IMR-90 (cell line): Measurements from ENCODE around the gene OSBPL1A. TPM values are rescaled to one million over a fixed set of nuclear protein-coding genes. Genes with fewer than 3 reads are reported as not detected.

ENCODE experiments used
- ATAC-seq: fragments of 200-7000 bp; cut with Tn5 transposase; 2 replicates; pipeline ENCODE4 v1.9.1; 2020; ENCODE audit warnings: low read depth, mild to moderate bottlenecking, moderate library complexity
- BruUV-seq: library from RNA; stranded (reverse); fragments of 400-500 nt; replicated peaks from 2 replicates; lab custom pipeline; 2021; lab: Mats Ljungman, UMichigan
- CTCF ChIA-PET: fragments of 300-600 bp; formaldehyde crosslinking; extraction: SDS; loops from one replicate; lab custom pipeline; 2021; ENCODE audit warnings: antibody characterized with exemption; lab: Yijun Ruan, JAX
- POLR2A ChIA-PET: fragments of 300-600 bp; sonication (Branson Sonifier 250); formaldehyde crosslinking; loops from one replicate; lab custom pipeline; 2022; ENCODE audit warnings: antibody characterized with exemption; ENCODE audit not compliant: unreplicated experiment; lab: Charles Lee
- DNase-seq: peaks from one replicate; pipeline ENCODE4 v3.0.0; 2013
- H2AFZ ChIP-seq: replicated peaks from 2 replicates; pipeline ENCODE3; 2013; ENCODE audit warnings: low read length, mild to moderate bottlenecking; ENCODE audit not compliant: poor library complexity
- H2AK5ac ChIP-seq: 2 replicates; pipeline ENCODE4 v1.6.1; 2013; ENCODE audit warnings: low read depth, low read length, inconsistent platforms
- H2AK9ac ChIP-seq: replicated peaks from 2 replicates; pipeline ENCODE3; 2013; ENCODE audit warnings: mild to moderate bottlenecking, low read depth, low read length, moderate library complexity; ENCODE audit not compliant: poor library complexity
- H2BK120ac ChIP-seq: 2 replicates; pipeline ENCODE4 v1.6.1; 2013; ENCODE audit warnings: low read depth, low read length, inconsistent platforms
- H2BK15ac ChIP-seq: 3 replicates; pipeline ENCODE4 v1.6.1; 2013; ENCODE audit warnings: low read depth, low read length, inconsistent platforms
- H2BK20ac ChIP-seq: 2 replicates; pipeline ENCODE4 v1.6.1; 2013; ENCODE audit warnings: low read depth, mild to moderate bottlenecking, inconsistent platforms, low read length, moderate library complexity
- H2BK5ac ChIP-seq: 2 replicates; pipeline ENCODE4 v1.6.1; 2013; ENCODE audit warnings: mild to moderate bottlenecking, low read depth, low read length, inconsistent platforms; ENCODE audit not compliant: poor library complexity, severe bottlenecking
- H3K14ac ChIP-seq: replicated peaks from 2 replicates; pipeline ENCODE4 v1.6.1; 2013; ENCODE audit warnings: low read depth, low read length, inconsistent platforms
- H3K18ac ChIP-seq: 2 replicates; pipeline ENCODE4 v1.6.1; 2013; ENCODE audit warnings: low read depth, low read length, control low read depth
- H3K23ac ChIP-seq: 2 replicates; pipeline ENCODE4 v1.6.1; 2013; ENCODE audit warnings: low read depth, low read length, inconsistent platforms
- H3K27ac ChIP-seq: 2 replicates; pipeline ENCODE4 v1.5.1; 2013; ENCODE audit warnings: mild to moderate bottlenecking, control low read depth, low read length; ENCODE audit not compliant: insufficient read depth
- H3K27me3 ChIP-seq: 2 replicates; pipeline ENCODE4 v1.6.1; 2013; ENCODE audit warnings: low read length; ENCODE audit not compliant: control insufficient read depth, insufficient read depth
- H3K36me3 ChIP-seq: 2 replicates; pipeline ENCODE4 v1.6.1; 2013; ENCODE audit warnings: low read length, mixed read lengths; ENCODE audit not compliant: control insufficient read depth, insufficient read depth
- H3K4ac ChIP-seq: 2 replicates; pipeline ENCODE4 v1.6.1; 2013; ENCODE audit warnings: low read depth, low read length, inconsistent platforms
- H3K4me1 ChIP-seq: 2 replicates; pipeline ENCODE4 v1.6.1; 2013; ENCODE audit warnings: low read length, mixed read lengths; ENCODE audit not compliant: control insufficient read depth, insufficient read depth
- H3K4me2 ChIP-seq: 2 replicates; pipeline ENCODE4 v1.6.1; 2013; ENCODE audit warnings: low read depth, mild to moderate bottlenecking, control low read depth, low read length, moderate library complexity
- H3K4me3 ChIP-seq: 2 replicates; pipeline ENCODE4 v1.5.1; 2013; ENCODE audit warnings: low read depth, mild to moderate bottlenecking, control low read depth, low read length, moderate library complexity; ENCODE audit not compliant: insufficient read depth
- H3K56ac ChIP-seq: 2 replicates; pipeline ENCODE4 v1.6.1; 2013; ENCODE audit warnings: low read length, inconsistent platforms; ENCODE audit not compliant: insufficient read depth; ENCODE audit errors: extremely low read depth
- H3K79me1 ChIP-seq, 2 experiments: 2 replicates each; pipeline ENCODE4 v1.6.1; 2013; ENCODE audit warnings: low read length in 2 of 2, inconsistent platforms in 1 of 2, low read depth in 1 of 2
- H3K9ac ChIP-seq: 2 replicates; pipeline ENCODE4 v1.6.1; 2013; ENCODE audit warnings: low read depth, low read length, control low read depth
- H3K9me1 ChIP-seq: 2 replicates; pipeline ENCODE4 v1.6.1; 2013; ENCODE audit warnings: low read length, inconsistent platforms; ENCODE audit not compliant: insufficient read depth
- H3K9me3 ChIP-seq: 2 replicates; pipeline ENCODE4 v1.6.1; 2013; ENCODE audit warnings: low read length; ENCODE audit not compliant: control insufficient read depth, insufficient read depth
- H4K20me1 ChIP-seq: 2 replicates; pipeline ENCODE4 v1.6.1; 2013; ENCODE audit warnings: low read length, inconsistent platforms; ENCODE audit not compliant: insufficient read depth
- H4K5ac ChIP-seq: 2 replicates; pipeline ENCODE4 v1.6.1; 2013; ENCODE audit warnings: mild to moderate bottlenecking, low read depth, low read length, control low read depth
- H4K8ac ChIP-seq, 2 experiments: 2 replicates each; pipeline ENCODE4 v1.6.1; 2013; ENCODE audit warnings: low read depth in 2 of 2, low read length in 2 of 2, control low read depth in 1 of 2, inconsistent platforms in 1 of 2
- H4K91ac ChIP-seq: 2 replicates; pipeline ENCODE4 v1.6.1; 2013; ENCODE audit warnings: low read depth, low read length, inconsistent platforms; ENCODE audit not compliant: insufficient read depth
- CEBPB ChIP-seq: IDR thresholded peaks from 2 replicates; pipeline ENCODE4 v1.6.1; 2012; ENCODE audit warnings: low read depth, low read length, improper control_type of control experiment
- CHD1 ChIP-seq: IDR thresholded peaks from 2 replicates; pipeline ENCODE4 v1.6.1; 2012; ENCODE audit warnings: low read depth, low read length, improper control_type of control experiment
- MAFK ChIP-seq: IDR thresholded peaks from 2 replicates; pipeline ENCODE4 v1.6.1; 2012; ENCODE audit warnings: low read depth, low read length, improper control_type of control experiment
- MAZ ChIP-seq: IDR thresholded peaks from 2 replicates; pipeline ENCODE4 v1.6.1; 2012; ENCODE audit warnings: low read depth, mild to moderate bottlenecking, low read length, improper control_type of control experiment, moderate library complexity, borderline replicate concordance
- MXI1 ChIP-seq: IDR thresholded peaks from 2 replicates; pipeline ENCODE4 v1.6.1; 2012; ENCODE audit warnings: low read depth, mild to moderate bottlenecking, low read length, moderate library complexity, borderline replicate concordance
- NFE2L2 ChIP-seq: fragments of 150-350 bp; IDR thresholded peaks from 2 replicates; pipeline ENCODE4 v1.6.1; 2016; ENCODE audit warnings: low read depth, mild to moderate bottlenecking, low read length
- POLR2A ChIP-seq: IDR thresholded peaks from 2 replicates; pipeline ENCODE4 v1.6.1; 2012; ENCODE audit warnings: mild to moderate bottlenecking, low read depth, low read length
- RAD21 ChIP-seq: IDR thresholded peaks from 2 replicates; pipeline ENCODE4 v1.6.1; 2012; ENCODE audit warnings: low read length, improper control_type of control experiment
- RCOR1 ChIP-seq: IDR thresholded peaks from 2 replicates; pipeline ENCODE4 v1.6.1; 2012; ENCODE audit warnings: mild to moderate bottlenecking, low read length, improper control_type of control experiment; ENCODE audit not compliant: insufficient replicate concordance
- RFX5 ChIP-seq: IDR thresholded peaks from 2 replicates; pipeline ENCODE4 v1.8.0; 2012; ENCODE audit warnings: low read depth, mild to moderate bottlenecking, low read length, moderate library complexity
- SMC3 ChIP-seq: fragments of 150-350 bp; IDR thresholded peaks from 2 replicates; pipeline ENCODE4 v1.6.1; 2016; ENCODE audit warnings: low read depth, mild to moderate bottlenecking, antibody characterized with exemption, low read length, moderate library complexity
- WGBS, 2 experiments: methylation state at CpG; one replicate each; pipeline versions ENCODE4 v1.1.5 to v1.1.7; 2013; ENCODE audit warnings: missing lambda C conversion rate in 2 of 2; ENCODE audit not compliant: insufficient read length in 1 of 2; ENCODE audit errors: extremely low coverage in 2 of 2; 5-methylcytosine and 5-hydroxymethylcytosine counted together
- dilution Hi-C: fragments of 300-500 bp; cut with HindIII; formaldehyde crosslinking; loops from one replicate; pipeline ENCODE4 v1.14.3; 2018; ENCODE audit warnings: low sequenced_read_pairs; ENCODE audit not compliant: unreplicated experiment
- in situ Hi-C: fragments of 300-500 bp; cut with MboI; formaldehyde crosslinking; loops from 3 replicates; pipeline ENCODE4 v1.14.3; 2019; ENCODE audit warnings: low sequenced_read_pairs, inconsistent platforms, mixed read lengths
- intact Hi-C: fragments of 100-400 bp; cut with micrococcal nuclease; formaldehyde crosslinking; loops from 2 replicates; pipeline ENCODE4 v1.10.0; 2022
- polyA plus RNA-seq, 3 experiments: library from polyadenylated mRNA; depleted of rRNA; stranded (reverse); fragments of >200 nt; gene quantifications; 2 replicates each; pipeline ENCODE4 v1.2.3, GENCODE V29; 2012; ENCODE audit warnings: low replicate concordance in 1 of 3
- total RNA-seq: library from RNA; depleted of rRNA; stranded (reverse); fragments of >200 nt; gene quantifications from 2 replicates; pipeline ENCODE4 v1.2.3, GENCODE V29; 2012
- TF ChIP-seq, protein P1 (sequence below): conservative IDR thresholded peaks from 2 replicates; pipeline ENCODE4 v1.5.1; 2012; ENCODE audit warnings: mild to moderate bottlenecking, low read depth, low read length, improper control_type of control experiment
- TF ChIP-seq, protein P2 (sequence below): fragments of 150-350 bp; IDR thresholded peaks from 2 replicates; pipeline ENCODE4 v1.6.1; 2016; ENCODE audit warnings: low read depth, mild to moderate bottlenecking, low read length, moderate library complexity, borderline replicate concordance
- TF ChIP-seq, protein P3 (sequence below): fragments of 150-350 bp; IDR thresholded peaks from 2 replicates; pipeline ENCODE4 v1.6.1; 2017; ENCODE audit warnings: mild to moderate bottlenecking, antibody characterized with exemption, low read length, low read depth

The OSBPL1A gene
- total and polyA plus RNA-seq, 2 of the 4 experiments (the other 2 are of a cell fraction), result 29.4 to 70.4 TPM

DNA sequence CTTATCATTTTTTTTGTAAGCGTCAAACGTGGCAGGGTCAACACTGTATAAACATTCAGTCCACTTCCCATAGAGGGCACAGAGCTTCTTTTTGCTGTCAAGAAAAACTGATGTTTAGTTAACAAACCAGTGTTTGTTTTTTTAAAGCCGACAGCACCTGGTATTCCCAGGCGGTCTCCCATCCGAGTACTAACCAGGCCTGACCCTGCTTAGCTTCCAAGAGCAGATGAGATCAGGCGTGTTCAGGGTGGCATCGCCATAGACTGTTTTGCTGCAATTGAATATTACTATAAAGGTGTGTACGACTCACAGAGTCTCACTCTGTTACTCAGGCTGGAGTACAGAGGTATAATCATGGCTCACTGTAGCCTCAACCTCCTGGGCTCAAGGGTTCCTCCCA lies 227.3 kb downstream of the OSBPL1A start:
- ATAC-seq (no peak), DNase-seq (no peak)
- H4K5ac ChIP-seq, result no peak overlapping the region
- H2BK20ac ChIP-seq, result no peak overlapping the region
- WGBS, 2 experiments, result no CpG with 5 or more reads among the region's 8 CpGs
- ChIA-PET CTCF (no interaction called here), POLR2A (no interaction called here)
- no peak overlapping the region for H2AFZ ChIP-seq
- no peak overlapping the region for H3K4ac ChIP-seq
- H2AK5ac ChIP-seq, result no peak overlapping the region
- H3K23ac ChIP-seq, result no peak overlapping the region
- no TSS peak for BruUV-seq
- H3K4me1 ChIP-seq, result no peaks in the 10 kb centered on the region
- in situ Hi-C loops (no loop called here), dilution Hi-C loops (no loop called here), intact Hi-C loops (no loop called here)
- H2BK5ac ChIP-seq, result no peak overlapping the region
- H4K8ac ChIP-seq, result no peak overlapping the region
- no peak overlapping the region for H3K27ac ChIP-seq
- H2BK15ac ChIP-seq, result no peak overlapping the region
- H2BK120ac ChIP-seq, result no peak overlapping the region
- no peak overlapping the region for H3K56ac ChIP-seq
- H4K20me1 ChIP-seq, result no peaks in the 10 kb centered on the region
- H4K91ac ChIP-seq, result no peak overlapping the region
- H3K18ac ChIP-seq, result no peak overlapping the region
- no peak overlapping the region for H2AK9ac ChIP-seq
- H3K9me3 ChIP-seq, result no peaks in the 10 kb centered on the region
- H3K27me3 ChIP-seq, result no peaks in the 10 kb centered on the region
- TF ChIP-seq RFX5, result no peak
- TF ChIP-seq, protein P1, sequence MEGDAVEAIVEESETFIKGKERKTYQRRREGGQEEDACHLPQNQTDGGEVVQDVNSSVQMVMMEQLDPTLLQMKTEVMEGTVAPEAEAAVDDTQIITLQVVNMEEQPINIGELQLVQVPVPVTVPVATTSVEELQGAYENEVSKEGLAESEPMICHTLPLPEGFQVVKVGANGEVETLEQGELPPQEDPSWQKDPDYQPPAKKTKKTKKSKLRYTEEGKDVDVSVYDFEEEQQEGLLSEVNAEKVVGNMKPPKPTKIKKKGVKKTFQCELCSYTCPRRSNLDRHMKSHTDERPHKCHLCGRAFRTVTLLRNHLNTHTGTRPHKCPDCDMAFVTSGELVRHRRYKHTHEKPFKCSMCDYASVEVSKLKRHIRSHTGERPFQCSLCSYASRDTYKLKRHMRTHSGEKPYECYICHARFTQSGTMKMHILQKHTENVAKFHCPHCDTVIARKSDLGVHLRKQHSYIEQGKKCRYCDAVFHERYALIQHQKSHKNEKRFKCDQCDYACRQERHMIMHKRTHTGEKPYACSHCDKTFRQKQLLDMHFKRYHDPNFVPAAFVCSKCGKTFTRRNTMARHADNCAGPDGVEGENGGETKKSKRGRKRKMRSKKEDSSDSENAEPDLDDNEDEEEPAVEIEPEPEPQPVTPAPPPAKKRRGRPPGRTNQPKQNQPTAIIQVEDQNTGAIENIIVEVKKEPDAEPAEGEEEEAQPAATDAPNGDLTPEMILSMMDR, result no peak
- no peak for TF ChIP-seq SMC3
- TF ChIP-seq RAD21, result no peak
- TF ChIP-seq CHD1, result no peak
- TF ChIP-seq, protein P2, sequence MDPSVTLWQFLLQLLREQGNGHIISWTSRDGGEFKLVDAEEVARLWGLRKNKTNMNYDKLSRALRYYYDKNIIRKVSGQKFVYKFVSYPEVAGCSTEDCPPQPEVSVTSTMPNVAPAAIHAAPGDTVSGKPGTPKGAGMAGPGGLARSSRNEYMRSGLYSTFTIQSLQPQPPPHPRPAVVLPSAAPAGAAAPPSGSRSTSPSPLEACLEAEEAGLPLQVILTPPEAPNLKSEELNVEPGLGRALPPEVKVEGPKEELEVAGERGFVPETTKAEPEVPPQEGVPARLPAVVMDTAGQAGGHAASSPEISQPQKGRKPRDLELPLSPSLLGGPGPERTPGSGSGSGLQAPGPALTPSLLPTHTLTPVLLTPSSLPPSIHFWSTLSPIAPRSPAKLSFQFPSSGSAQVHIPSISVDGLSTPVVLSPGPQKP, result no peak
- no peak for TF ChIP-seq POLR2A
- TF ChIP-seq MAFK, result no peak
- TF ChIP-seq, protein P3, sequence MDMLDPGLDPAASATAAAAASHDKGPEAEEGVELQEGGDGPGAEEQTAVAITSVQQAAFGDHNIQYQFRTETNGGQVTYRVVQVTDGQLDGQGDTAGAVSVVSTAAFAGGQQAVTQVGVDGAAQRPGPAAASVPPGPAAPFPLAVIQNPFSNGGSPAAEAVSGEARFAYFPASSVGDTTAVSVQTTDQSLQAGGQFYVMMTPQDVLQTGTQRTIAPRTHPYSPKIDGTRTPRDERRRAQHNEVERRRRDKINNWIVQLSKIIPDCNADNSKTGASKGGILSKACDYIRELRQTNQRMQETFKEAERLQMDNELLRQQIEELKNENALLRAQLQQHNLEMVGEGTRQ, result no peak
- no peak for TF ChIP-seq MAZ
- TF ChIP-seq CEBPB, result no peak
- no peak for TF ChIP-seq MXI1
- no peak for TF ChIP-seq RCOR1
- TF ChIP-seq NFE2L2, result no peak
- H3K14ac ChIP-seq, result no peak overlapping the region
- peaks cover 13% of the 10 kb centered on the region for H3K36me3 ChIP-seq
- H3K9me1 ChIP-seq, result no peaks in the 10 kb centered on the region
- H3K4me3 ChIP-seq, result no peak overlapping the region
- H3K4me2 ChIP-seq, result no peak overlapping the region
- no peaks in the 10 kb centered on the region for H3K79me1 ChIP-seq
- H3K9ac ChIP-seq, result no peak overlapping the region
